Endothelial cell of umbilical vein (primary cell): ENCODE data around the gene PDGFB. TPM values are rescaled to one million over a fixed set of nuclear protein-coding genes. Genes with fewer than 3 reads are reported as not detected.

Source experiments
- BruUV-seq: library from RNA; stranded (reverse); fragments of 400-500 nt; replicated peaks from 2 replicates; lab custom pipeline; 2021; lab: Mats Ljungman, UMichigan
- CTCF ChIA-PET: fragments of 300-600, 350-600 bp; sonication (Branson Sonifier 250); formaldehyde crosslinking; loops from one replicate; lab custom pipeline; 2021; ENCODE audit warnings: antibody characterized with exemption, inconsistent platforms; lab: Charles Lee
- POLR2A ChIA-PET: fragments of 300-600, 350-600 bp; sonication (Branson Sonifier 250); formaldehyde crosslinking; loops from one replicate; lab custom pipeline; 2021; ENCODE audit warnings: antibody characterized with exemption, inconsistent platforms; lab: Charles Lee
- DNase-seq: peaks from one replicate; pipeline ENCODE4 v3.0.0-alpha.2; 2011; ENCODE audit warnings: low read depth, low spot score
- FAIRE-seq: peaks from 2 replicates; lab custom pipeline; 2011; peaks lifted over from hg19 to GRCh38; lab: Jason Lieb, UNC
- H2AFZ ChIP-seq: 2 replicates; pipeline ENCODE4 v1.6.0; 2012; ENCODE audit warnings: low read depth, low read length, control low read depth, inconsistent platforms
- H3K27ac ChIP-seq: 2 replicates; pipeline ENCODE4 v1.5.1; 2011; ENCODE audit warnings: low read depth, mild to moderate bottlenecking, control low read depth, low read length, moderate library complexity; ENCODE audit not compliant: insufficient read depth
- H3K27me3 ChIP-seq, 2 experiments: 2 replicates each; pipeline versions ENCODE4 v1.6.0 to v1.6.1; 2011; ENCODE audit warnings: low read length in 2 of 2, mixed read lengths in 1 of 2; ENCODE audit not compliant: control insufficient read depth in 2 of 2, insufficient read depth in 2 of 2
- H3K36me3 ChIP-seq, 2 experiments: 2 replicates in 1 of 2; 3 replicates in 1 of 2; pipeline ENCODE4 v1.5.1; 2011; ENCODE audit warnings: low read length in 2 of 2, mild to moderate bottlenecking in 1 of 2, moderate library complexity in 1 of 2; ENCODE audit not compliant: control insufficient read depth in 2 of 2, insufficient read depth in 2 of 2; ENCODE audit errors: extremely low read depth in 1 of 2
- H3K4me1 ChIP-seq: 3 replicates; pipeline ENCODE4 v1.5.1; 2011; ENCODE audit warnings: mild to moderate bottlenecking, low read length; ENCODE audit not compliant: control insufficient read depth, insufficient read depth; ENCODE audit errors: extremely low read depth
- H3K4me2 ChIP-seq: 2 replicates; pipeline ENCODE4 v1.6.1; 2011; ENCODE audit warnings: low read length, control low read depth, mixed read lengths; ENCODE audit not compliant: insufficient read depth
- H3K4me3 ChIP-seq, 3 experiments: fragments of 200-600 bp in 1 of 3; sonication (generic), shearing (Covaris generic) in 1 of 3; replicated peaks in 1 of 3; 2 replicates each; pipeline ENCODE4 v1.5.1; 2011 to 2016; ENCODE audit warnings: control low read depth in 3 of 3, low read length in 3 of 3, mild to moderate bottlenecking in 2 of 3, inconsistent platforms in 1 of 3, low read depth in 1 of 3, moderate library complexity in 1 of 3; ENCODE audit not compliant: insufficient read depth in 1 of 3
- H3K79me2 ChIP-seq: 2 replicates; pipeline ENCODE4 v1.6.0; 2012; ENCODE audit warnings: low read length, inconsistent platforms; ENCODE audit not compliant: control insufficient read depth, insufficient read depth
- H3K9ac ChIP-seq: replicated peaks from 2 replicates; pipeline ENCODE3; 2011; ENCODE audit warnings: low read length, control low read depth; ENCODE audit not compliant: insufficient read depth; ENCODE audit errors: extremely low read depth
- H3K9me1 ChIP-seq: replicated peaks from 3 replicates; pipeline ENCODE4 v1.6.0; 2011; ENCODE audit warnings: mild to moderate bottlenecking, low read length; ENCODE audit not compliant: control insufficient read depth, insufficient read depth; ENCODE audit errors: extremely low read depth
- H3K9me3 ChIP-seq: replicated peaks from 2 replicates; pipeline ENCODE4 v1.5.1; 2012; ENCODE audit warnings: low read length, inconsistent platforms; ENCODE audit not compliant: control insufficient read depth, insufficient read depth
- H4K20me1 ChIP-seq: replicated peaks from 2 replicates; pipeline ENCODE3; 2011; ENCODE audit warnings: mild to moderate bottlenecking, low read length; ENCODE audit not compliant: control insufficient read depth, insufficient read depth; ENCODE audit errors: extremely low read depth
- CTCF ChIP-seq, 2 donors: IDR thresholded peaks; 1 replicate in 1 of 2; 2 replicates in 1 of 2; pipeline ENCODE4 v1.5.1; 2011; ENCODE audit warnings: low read length in 2 of 2, mild to moderate bottlenecking in 2 of 2, moderate library complexity in 2 of 2, control low read depth in 1 of 2, inconsistent platforms in 1 of 2, low read depth in 1 of 2; ENCODE audit not compliant: insufficient read depth in 1 of 2; ENCODE audit errors: extremely low read depth in 1 of 2
- EZH2 ChIP-seq: IDR thresholded peaks from 2 replicates; pipeline ENCODE4 v1.6.1; 2012; ENCODE audit warnings: borderline replicate concordance, low read depth, mild to moderate bottlenecking, moderate library complexity, low read length, inconsistent platforms; ENCODE audit not compliant: severe bottlenecking
- FOS ChIP-seq: IDR thresholded peaks from 2 replicates; pipeline ENCODE4 v1.6.1; 2011; ENCODE audit warnings: mild to moderate bottlenecking, low read length, moderate library complexity, borderline replicate concordance; ENCODE audit not compliant: insufficient read depth
- GATA2 ChIP-seq: IDR thresholded peaks from 2 replicates; pipeline ENCODE4 v1.7.0; 2011; ENCODE audit warnings: low read depth, mild to moderate bottlenecking, moderate library complexity, mixed read lengths, low read length; ENCODE audit not compliant: insufficient read length, insufficient read depth
- JUN ChIP-seq: IDR thresholded peaks from 2 replicates; pipeline ENCODE4 v1.6.1; 2011; ENCODE audit warnings: borderline replicate concordance, low read depth; ENCODE audit not compliant: insufficient read length, insufficient read depth
- MAX ChIP-seq: IDR thresholded peaks from 2 replicates; pipeline ENCODE4 v1.6.1; 2011; ENCODE audit not compliant: insufficient read depth, insufficient read length
- MYC ChIP-seq: IDR thresholded peaks from one replicate; pipeline ENCODE4 v1.6.1; 2011; ENCODE audit warnings: mild to moderate bottlenecking, low read depth, low read length
- POLR2A ChIP-seq: IDR thresholded peaks from 2 replicates; pipeline ENCODE4 v1.6.1; 2012; ENCODE audit warnings: low read depth, mild to moderate bottlenecking, control low read depth, low read length
- POLR2AphosphoS5 ChIP-seq: IDR thresholded peaks from 2 replicates; pipeline ENCODE4 v1.6.1; 2012; ENCODE audit warnings: low read depth, mild to moderate bottlenecking, control low read depth, low read length, moderate library complexity; ENCODE audit not compliant: insufficient read depth
- dilution Hi-C: fragments of 300-500 bp; cut with MboI; formaldehyde crosslinking; loops from one replicate; pipeline ENCODE4 v1.15.0; 2019; ENCODE audit warnings: low sequenced_read_pairs; ENCODE audit not compliant: extremely low pct_ligation_motif_present
- intact Hi-C: fragments of 100-400 bp; cut with micrococcal nuclease; formaldehyde crosslinking; loops from one replicate; pipeline ENCODE4 v1.10.0; 2022
- polyA plus RNA-seq, 4 experiments: library from polyadenylated mRNA; depleted of rRNA in 3 of 4; stranded (reverse) in 3 of 4; unstranded in 1 of 4; fragments of >200 nt; gene quantifications; 2 replicates each; pipeline versions ENCODE4 v1.2.1 to v1.2.3, GENCODE V29; 2011 to 2012; ENCODE audit warnings: missing spikeins in 1 of 4
- total RNA-seq: library from RNA; stranded (reverse); gene quantifications from 2 replicates; pipeline ENCODE4 v1.2.3, GENCODE V29; 2021

The PDGFB gene
- total and polyA plus RNA-seq, 2 donors (not counting 3 experiments of a cell fraction or from before 2014, with no cell fraction given): 135 to 240 TPM

DNA sequence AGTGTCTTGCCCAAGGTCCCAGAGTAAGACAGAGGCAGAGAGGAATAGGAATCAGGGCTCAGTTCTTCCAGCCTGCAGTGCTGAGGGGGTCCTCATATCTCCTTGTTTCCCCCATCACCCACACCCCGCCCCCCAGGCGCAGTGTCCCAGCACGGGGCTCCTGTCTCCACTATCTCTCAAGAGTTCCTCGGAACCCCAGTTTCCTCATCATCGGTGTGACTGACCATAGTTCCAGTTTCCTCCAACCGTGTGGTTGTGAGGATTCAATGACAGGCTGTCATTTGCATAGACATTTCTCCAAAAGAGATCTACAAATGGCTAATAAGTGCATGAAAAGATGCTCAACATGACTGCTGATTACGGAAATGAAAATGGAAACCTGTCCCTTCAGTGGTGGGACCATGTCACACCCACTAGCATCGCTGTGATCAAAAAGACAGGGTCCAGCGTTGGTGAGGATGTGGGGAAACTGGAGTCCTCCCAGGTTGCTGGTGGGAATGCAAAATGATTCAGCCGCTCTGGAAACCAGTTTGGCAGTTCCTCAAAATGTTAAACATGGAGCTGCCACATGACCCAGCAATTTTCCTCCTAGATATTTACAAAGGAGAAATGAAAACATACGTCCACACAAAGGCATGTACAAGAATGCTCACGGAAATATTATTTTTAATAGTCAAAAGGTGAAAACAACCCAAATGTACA lies 31.8 kb upstream of the PDGFB start:
- Histone ChIP-seq H2AFZ (no peak overlapping the region), H3K27ac (no peak overlapping the region), H3K4me3 (no peak overlapping the region), H3K9ac (no peak overlapping the region), H3K4me1 (peaks cover 18% of the 10 kb centered on the region), H3K36me3 (no peaks in the 10 kb centered on the region), H3K4me2 (no peak overlapping the region), H3K9me1 (no peaks in the 10 kb centered on the region), H3K79me2 (no peaks in the 10 kb centered on the region), H3K9me3 (no peaks in the 10 kb centered on the region), H3K27me3 (no peaks in the 10 kb centered on the region), H4K20me1 (no peaks in the 10 kb centered on the region)
- ChIA-PET CTCF (no interaction called here), POLR2A (no interaction called here)
- no TSS peak for BruUV-seq
- TF ChIP-seq MAX (no peak), EZH2 (no peak), MYC (no peak), JUN (no peak), POLR2A (no peak), FOS (no peak), GATA2 (no peak), CTCF (IDR thresholded peaks at IDR 0.05; ENCODE audit: extremely low read depth in 1 of 2, insufficient read depth in 1 of 2, low read depth in 1 of 2, low read length in 2 of 2) (no peak), POLR2AphosphoS5 (no peak)
- FAIRE-seq (no peak), DNase-seq (no peak)
- dilution Hi-C loops: no loop called here
- intact Hi-C loops: no loop called here
